ENCODE data around the gene OPN1MW3.
"Not testable (repeated sequence)": the region's sequence is repeated elsewhere in the genome, so short reads cannot be mapped to it uniquely, and the experiment has no call there.

The OPN1MW3 gene

GRCh38 chrX:154247377-154248045 is 9.9 kb upstream of the OPN1MW3 start:
- not testable (repeated sequence) for H3K4me3 ChIP-seq (ENCODE audit: low read depth in 1 of 2, low read length in 2 of 2); H3K27ac ChIP-seq (ENCODE audit: low read length); H3K9me3 ChIP-seq (ENCODE audit: control insufficient read depth in 1 of 2, low read length in 2 of 2); H3K27me3 ChIP-seq (ENCODE audit: low read depth, low read length); H3K36me3 ChIP-seq (ENCODE audit: control insufficient read depth in 1 of 2, insufficient read depth in 2 of 2, low read length in 2 of 2); H3K4me1 ChIP-seq (ENCODE audit: control insufficient read depth in 1 of 2, insufficient read depth in 2 of 2, low read length in 2 of 2)

GRCh38 chrX:154248076-154248475 is 9.3 kb upstream of the OPN1MW3 start:
- H3K4me3 ChIP-seq (ENCODE audit: low read depth in 1 of 2, low read length in 2 of 2); H3K4me1 ChIP-seq (ENCODE audit: control insufficient read depth in 1 of 2, insufficient read depth in 2 of 2, low read length in 2 of 2): not testable (repeated sequence)

GRCh38 chrX:154258711-154259110 is 1.3 kb downstream of the OPN1MW3 start:
- not testable (repeated sequence) for H3K27ac ChIP-seq (ENCODE audit: low read length); H3K4me3 ChIP-seq (ENCODE audit: low read depth in 1 of 2, low read length in 2 of 2); H3K9me3 ChIP-seq (ENCODE audit: control insufficient read depth in 1 of 2, low read length in 2 of 2); H3K4me1 ChIP-seq (ENCODE audit: control insufficient read depth in 1 of 2, insufficient read depth in 2 of 2, low read length in 2 of 2); H3K27me3 ChIP-seq (ENCODE audit: low read depth, low read length); H3K36me3 ChIP-seq (ENCODE audit: control insufficient read depth in 1 of 2, insufficient read depth in 2 of 2, low read length in 2 of 2)

More at GRCh38 chrX:154248076-154248475, 9.3 kb upstream of the OPN1MW3 start:
- H3K9me3 ChIP-seq (ENCODE audit: control insufficient read depth in 1 of 2, low read length in 2 of 2); H3K27ac ChIP-seq (ENCODE audit: low read length); H3K27me3 ChIP-seq (ENCODE audit: low read depth, low read length); H3K36me3 ChIP-seq (ENCODE audit: control insufficient read depth in 1 of 2, insufficient read depth in 2 of 2, low read length in 2 of 2): not testable (repeated sequence)

GRCh38 chrX:154263072-154263471 is 5.7 kb downstream of the OPN1MW3 start:
- H3K4me3 ChIP-seq (ENCODE audit: low read depth in 1 of 2, low read length in 2 of 2); H3K27me3 ChIP-seq (ENCODE audit: low read depth, low read length); H3K36me3 ChIP-seq (ENCODE audit: control insufficient read depth in 1 of 2, insufficient read depth in 2 of 2, low read length in 2 of 2); H3K9me3 ChIP-seq (ENCODE audit: control insufficient read depth in 1 of 2, low read length in 2 of 2); H3K4me1 ChIP-seq (ENCODE audit: control insufficient read depth in 1 of 2, insufficient read depth in 2 of 2, low read length in 2 of 2); H3K27ac ChIP-seq (ENCODE audit: low read length): not testable (repeated sequence)

- H3K4me3 ChIP-seq (ENCODE audit: low read depth in 1 of 2, low read length in 2 of 2); H3K27me3 ChIP-seq (ENCODE audit: low read depth, low read length); H3K9me3 ChIP-seq (ENCODE audit: control insufficient read depth in 1 of 2, low read length in 2 of 2); H3K36me3 ChIP-seq (ENCODE audit: control insufficient read depth in 1 of 2, insufficient read depth in 2 of 2, low read length in 2 of 2); H3K4me1 ChIP-seq (ENCODE audit: control insufficient read depth in 1 of 2, insufficient read depth in 2 of 2, low read length in 2 of 2); H3K27ac ChIP-seq (ENCODE audit: low read length): not testable (repeated sequence)
Observed at GRCh38 chrX:154269245-154269644, 11.9 kb downstream of the OPN1MW3 start.

- not testable (repeated sequence) for H3K4me3 ChIP-seq (ENCODE audit: low read depth in 1 of 2, low read length in 2 of 2); H3K4me1 ChIP-seq (ENCODE audit: control insufficient read depth in 1 of 2, insufficient read depth in 2 of 2, low read length in 2 of 2); H3K27me3 ChIP-seq (ENCODE audit: low read depth, low read length); H3K9me3 ChIP-seq (ENCODE audit: control insufficient read depth in 1 of 2, low read length in 2 of 2); H3K36me3 ChIP-seq (ENCODE audit: control insufficient read depth in 1 of 2, insufficient read depth in 2 of 2, low read length in 2 of 2); H3K27ac ChIP-seq (ENCODE audit: low read length)
Observed at GRCh38 chrX:154284489-154285338, 27.3 kb downstream of the OPN1MW3 start.

- H3K4me1 ChIP-seq (ENCODE audit: control insufficient read depth in 1 of 2, insufficient read depth in 2 of 2, low read length in 2 of 2); H3K27ac ChIP-seq (ENCODE audit: low read length); H3K4me3 ChIP-seq (ENCODE audit: low read depth in 1 of 2, low read length in 2 of 2); H3K27me3 ChIP-seq (ENCODE audit: low read depth, low read length); H3K9me3 ChIP-seq (ENCODE audit: control insufficient read depth in 1 of 2, low read length in 2 of 2); H3K36me3 ChIP-seq (ENCODE audit: control insufficient read depth in 1 of 2, insufficient read depth in 2 of 2, low read length in 2 of 2): not testable (repeated sequence)
Observed at GRCh38 chrX:154286406-154286805, 29.0 kb downstream of the OPN1MW3 start.

GRCh38 chrX:154294791-154295574 is 37.6 kb downstream of the OPN1MW3 start, which contains the start of gene TEX28:
TEX28 (minus strand) TSS chrX:154295124; CDS start chrX:154292117, 3,007 bp downstream.
- no peaks in the 10 kb centered on the region for H3K27me3 ChIP-seq (ENCODE audit: low read depth, low read length)
- H3K27ac ChIP-seq (ENCODE audit: low read length): no peak within 1 kb of the TSS
- no peaks in the 10 kb centered on the region for H3K9me3 ChIP-seq (ENCODE audit: control insufficient read depth in 1 of 2, low read length in 2 of 2)
- H3K4me1 ChIP-seq (ENCODE audit: control insufficient read depth in 1 of 2, insufficient read depth in 2 of 2, low read length in 2 of 2): no peaks in the 10 kb centered on the region
- H3K4me3 ChIP-seq (ENCODE audit: low read depth in 1 of 2, low read length in 2 of 2): no peak within 1 kb of the TSS
- H3K36me3 ChIP-seq (ENCODE audit: control insufficient read depth in 1 of 2, insufficient read depth in 2 of 2, low read length in 2 of 2): no peaks in the 10 kb centered on the region

- Histone ChIP-seq H3K4me1 (ENCODE audit: control insufficient read depth in 1 of 2, insufficient read depth in 2 of 2, low read length in 2 of 2) (no peaks in the 10 kb centered on the region), H3K27ac (ENCODE audit: low read length) (no peak within 1 kb of the TSS), H3K4me3 (ENCODE audit: low read depth in 1 of 2, low read length in 2 of 2) (no peak within 1 kb of the TSS), H3K27me3 (ENCODE audit: low read depth, low read length) (no peaks in the 10 kb centered on the region), H3K9me3 (ENCODE audit: control insufficient read depth in 1 of 2, low read length in 2 of 2) (no peaks in the 10 kb centered on the region), H3K36me3 (ENCODE audit: control insufficient read depth in 1 of 2, insufficient read depth in 2 of 2, low read length in 2 of 2) (no peaks in the 10 kb centered on the region)
Observed at GRCh38 chrX:154295664-154296310, 38.4 kb downstream of the OPN1MW3 start, which contains the start of gene TKTL1. TKTL1 (plus strand) TSS chrX:154295795; CDS start chrX:154295860, 65 bp downstream.

GRCh38 chrX:154296731-154297130 is 39.3 kb downstream of the OPN1MW3 start:
- Histone ChIP-seq H3K9me3 (ENCODE audit: control insufficient read depth in 1 of 2, low read length in 2 of 2) (no peaks in the 10 kb centered on the region), H3K36me3 (ENCODE audit: control insufficient read depth in 1 of 2, insufficient read depth in 2 of 2, low read length in 2 of 2) (no peaks in the 10 kb centered on the region), H3K4me1 (ENCODE audit: control insufficient read depth in 1 of 2, insufficient read depth in 2 of 2, low read length in 2 of 2) (no peaks in the 10 kb centered on the region), H3K4me3 (ENCODE audit: low read depth in 1 of 2, low read length in 2 of 2) (no peak overlapping the region), H3K27ac (ENCODE audit: low read length) (no peak overlapping the region), H3K27me3 (ENCODE audit: low read depth, low read length) (no peaks in the 10 kb centered on the region)

- H3K27ac ChIP-seq (ENCODE audit: low read length): no peak overlapping the region
- H3K4me1 ChIP-seq (ENCODE audit: control insufficient read depth in 1 of 2, insufficient read depth in 2 of 2, low read length in 2 of 2): no peaks in the 10 kb centered on the region
- H3K9me3 ChIP-seq (ENCODE audit: control insufficient read depth in 1 of 2, low read length in 2 of 2): no peaks in the 10 kb centered on the region
- H3K27me3 ChIP-seq (ENCODE audit: low read depth, low read length): no peaks in the 10 kb centered on the region
- no peak overlapping the region for H3K4me3 ChIP-seq (ENCODE audit: low read depth in 1 of 2, low read length in 2 of 2)
- H3K36me3 ChIP-seq (ENCODE audit: control insufficient read depth in 1 of 2, insufficient read depth in 2 of 2, low read length in 2 of 2): no peaks in the 10 kb centered on the region
Observed at GRCh38 chrX:154298312-154298711, 40.9 kb downstream of the OPN1MW3 start.

All from muscle layer of duodenum (tissue), 2 donors.